Body of pancreas (tissue), 4 donors: ENCODE data around the gene FIG4. TPM values are rescaled to one million over a fixed set of nuclear protein-coding genes. Genes with fewer than 3 reads are reported as not detected.

ENCODE experiments used
- ATAC-seq: fragments of 150-250 bp; one replicate; pipeline ENCODE4 v1.9.1; 2016
- DNase-seq, 4 donors: peaks; one replicate each; pipeline ENCODE4 v3.0.0-alpha.2; 2019
- H3K27ac ChIP-seq, 4 donors: fragments of 200-600 bp; sonication (generic); 1 replicate in 3 of 4; 2 replicates in 1 of 4; pipeline versions ENCODE4 v1.5.1 to v1.6.1; 2016 to 2019; ENCODE audit warnings: mild to moderate bottlenecking in 1 of 4, mixed read lengths in 1 of 4, moderate library complexity in 1 of 4
- H3K27me3 ChIP-seq, 2 donors: fragments of 200-600 bp; sonication (generic); one replicate each; pipeline ENCODE4 v1.6.0; 2016; ENCODE audit warnings: mild to moderate bottlenecking in 1 of 2
- H3K36me3 ChIP-seq, 2 donors: fragments of 200-600 bp; sonication (generic); replicated peaks in 1 of 2; 2 replicates each; pipeline ENCODE4 v1.5.1; 2016; ENCODE audit warnings: low read depth in 2 of 2; ENCODE audit not compliant: insufficient read depth in 1 of 2
- H3K4me1 ChIP-seq: fragments of 200-600 bp; sonication (generic); one replicate; pipeline ENCODE4 v1.6.0; 2016
- H3K4me3 ChIP-seq, 2 donors: fragments of 200-600 bp; sonication (generic); 1 replicate in 1 of 2; 2 replicates in 1 of 2; pipeline ENCODE4 v1.5.1; 2016 to 2019
- H3K9me3 ChIP-seq, 3 donors: fragments of 200-600 bp; sonication (generic); 1 replicate in 2 of 3; 2 replicates in 1 of 3; pipeline ENCODE4 v1.5.1; 2016
- POLR2A ChIP-seq, 3 donors: fragments of 450-650 bp; IDR thresholded peaks; one replicate each; pipeline ENCODE4 v1.6.1; 2016; ENCODE audit warnings: antibody characterized with exemption in 3 of 3, mild to moderate bottlenecking in 2 of 3
- WGBS, 2 donors: methylation state at CpG; one replicate each; pipeline ENCODE4 v1.1.5; 2017; 5-methylcytosine and 5-hydroxymethylcytosine counted together
- intact Hi-C: fragments of 100-400 bp; cut with DNase I; formaldehyde crosslinking; loops from one replicate; pipeline ENCODE4 v1.15.1; 2023
- total RNA-seq, 2 donors: library from RNA; depleted of rRNA; stranded (reverse); fragments of >200 nt; gene quantifications; one replicate each; pipeline ENCODE4 v1.1.0, GENCODE V29; 2016
- TF ChIP-seq, protein P1 (sequence below), 7 experiments: fragments of 450-650 bp in 4 of 7; fragments of 200-600 bp in 3 of 7; sonication (generic) in 3 of 7; IDR thresholded peaks; one replicate each; pipeline ENCODE4 v1.5.1; 2016 to 2019; ENCODE audit warnings: antibody characterized with exemption in 7 of 7

Gene FIG4
- total RNA-seq, 2 donors from 2014 or later, result 9.3 to 24.7 TPM

- Histone ChIP-seq H3K27me3 (no peaks in the 10 kb centered on the region), H3K4me1 (peaks cover 17% of the 10 kb centered on the region), H3K36me3 (peaks cover 0 to 3% of the 10 kb centered on the region in 2 donors), H3K9me3 (no peaks in the 10 kb centered on the region), H3K27ac (no peak overlapping the region), H3K4me3 (no peak overlapping the region)
- WGBS, 2 donors, result 79 to 95% methylated on average over 1 of the region's 1 CpG
- no peak for DNase-seq
- intact Hi-C loops, result no loop called here
- no peak for ATAC-seq
- TF ChIP-seq, protein P1, sequence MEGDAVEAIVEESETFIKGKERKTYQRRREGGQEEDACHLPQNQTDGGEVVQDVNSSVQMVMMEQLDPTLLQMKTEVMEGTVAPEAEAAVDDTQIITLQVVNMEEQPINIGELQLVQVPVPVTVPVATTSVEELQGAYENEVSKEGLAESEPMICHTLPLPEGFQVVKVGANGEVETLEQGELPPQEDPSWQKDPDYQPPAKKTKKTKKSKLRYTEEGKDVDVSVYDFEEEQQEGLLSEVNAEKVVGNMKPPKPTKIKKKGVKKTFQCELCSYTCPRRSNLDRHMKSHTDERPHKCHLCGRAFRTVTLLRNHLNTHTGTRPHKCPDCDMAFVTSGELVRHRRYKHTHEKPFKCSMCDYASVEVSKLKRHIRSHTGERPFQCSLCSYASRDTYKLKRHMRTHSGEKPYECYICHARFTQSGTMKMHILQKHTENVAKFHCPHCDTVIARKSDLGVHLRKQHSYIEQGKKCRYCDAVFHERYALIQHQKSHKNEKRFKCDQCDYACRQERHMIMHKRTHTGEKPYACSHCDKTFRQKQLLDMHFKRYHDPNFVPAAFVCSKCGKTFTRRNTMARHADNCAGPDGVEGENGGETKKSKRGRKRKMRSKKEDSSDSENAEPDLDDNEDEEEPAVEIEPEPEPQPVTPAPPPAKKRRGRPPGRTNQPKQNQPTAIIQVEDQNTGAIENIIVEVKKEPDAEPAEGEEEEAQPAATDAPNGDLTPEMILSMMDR (IDR thresholded peaks at IDR 0.05), result no peak
- TF ChIP-seq POLR2A (IDR thresholded peaks at IDR 0.05), result no peak
These were observed 45.4 kb downstream of the FIG4 start for GRCh38 chr6:109736273-109737025.

DNA sequence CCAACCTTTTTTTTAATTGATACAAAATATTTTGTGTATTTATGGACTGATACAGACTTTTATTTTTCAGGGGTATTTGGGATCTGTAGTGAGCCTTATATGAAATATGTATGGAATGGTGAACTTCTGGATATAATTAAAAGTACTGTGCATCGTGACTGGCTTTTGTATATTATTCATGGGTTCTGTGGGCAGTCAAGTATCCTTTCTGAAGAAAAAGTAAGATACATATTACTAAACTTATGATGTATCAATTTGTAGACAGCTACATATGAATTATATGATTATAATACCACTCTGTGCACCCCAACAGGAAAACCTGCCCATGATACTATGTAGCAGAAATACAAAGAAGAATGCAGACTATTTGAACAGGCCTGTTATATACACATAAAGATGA is 47.2 kb downstream of the FIG4 start:
- intact Hi-C loops, result no loop called here
- 89 to 97% methylated on average over 1 of the region's 1 CpG for WGBS, 2 donors
- DNase-seq (no peak), ATAC-seq (no peak)
- no peaks in the 10 kb centered on the region for H3K27me3 ChIP-seq
- H3K4me1 ChIP-seq, result peaks cover 17% of the 10 kb centered on the region
- peaks cover 0 to 3% of the 10 kb centered on the region in 2 donors for H3K36me3 ChIP-seq
- H3K27ac ChIP-seq, result peak overlapping the region in 2 of 4 donors; percentile 13 to 21
- H3K9me3 ChIP-seq, result no peaks in the 10 kb centered on the region
- TF ChIP-seq, protein P1 (IDR thresholded peaks at IDR 0.05), result no peak
- TF ChIP-seq POLR2A (IDR thresholded peaks at IDR 0.05), result no peak
- H3K4me3 ChIP-seq, result no peak overlapping the region

GRCh38 chr6:109738667-109739066 is 47.6 kb downstream of the FIG4 start:
- Histone ChIP-seq H3K4me1 (peaks cover 17% of the 10 kb centered on the region), H3K27me3 (no peaks in the 10 kb centered on the region), H3K36me3 (peaks cover 0 to 5% of the 10 kb centered on the region in 2 donors), H3K27ac (peak overlapping the region in 2 of 4 donors; percentile 13 to 21), H3K4me3 (no peak overlapping the region), H3K9me3 (no peaks in the 10 kb centered on the region)
- 43 to 44% methylated on average over 2 of the region's 2 CpGs for WGBS, 2 donors
- intact Hi-C loops, result no loop called here
- no peak for TF ChIP-seq POLR2A (IDR thresholded peaks at IDR 0.05)
- TF ChIP-seq, protein P1 (IDR thresholded peaks at IDR 0.05), result no peak
- ATAC-seq, result peak; percentile 47
- peak in 3 of 4 donors; percentile 18 to 43 (median 20) for DNase-seq

- WGBS, 2 donors, result 43 to 47% methylated on average over 3 of the region's 3 CpGs
- intact Hi-C loops, result no loop called here
- DNase-seq (peak; percentile 6 to 62 (median 16)), ATAC-seq (no peak)
- H3K4me1 ChIP-seq, result peaks cover 17% of the 10 kb centered on the region
- H3K9me3 ChIP-seq, result no peaks in the 10 kb centered on the region
- H3K36me3 ChIP-seq, result peaks cover 0 to 5% of the 10 kb centered on the region in 2 donors
- no peaks in the 10 kb centered on the region for H3K27me3 ChIP-seq
- no peak for TF ChIP-seq POLR2A (IDR thresholded peaks at IDR 0.05)
- TF ChIP-seq, protein P1 (IDR thresholded peaks at IDR 0.05), result no peak
- H3K27ac ChIP-seq, result no peak overlapping the region
- H3K4me3 ChIP-seq, result no peak overlapping the region
These were observed 48.6 kb downstream of the FIG4 start for GRCh38 chr6:109739686-109740085.

DNA sequence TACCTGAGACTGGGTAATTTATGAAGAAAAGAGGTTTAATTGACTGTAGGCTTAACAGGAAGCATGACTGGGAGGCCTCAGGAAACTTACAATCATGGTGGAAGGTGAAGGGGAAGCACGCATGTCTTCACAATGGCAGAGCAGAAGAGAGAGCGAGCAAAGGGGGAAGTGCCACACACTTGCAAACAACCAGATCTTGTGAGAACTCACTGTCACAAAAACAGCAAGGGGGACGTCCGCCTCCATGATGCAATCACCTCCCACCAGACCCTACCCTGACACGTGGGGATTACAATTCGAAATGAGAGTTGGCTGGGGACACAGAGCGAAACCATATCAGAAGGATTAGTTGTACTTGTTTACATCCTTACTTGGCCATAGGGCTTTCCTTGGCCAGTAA is 49.7 kb downstream of the FIG4 start:
- Histone ChIP-seq H3K36me3 (peaks cover 0 to 2% of the 10 kb centered on the region in 2 donors), H3K4me1 (peaks cover 17% of the 10 kb centered on the region), H3K27ac (no peak overlapping the region), H3K9me3 (no peaks in the 10 kb centered on the region), H3K4me3 (no peak overlapping the region), H3K27me3 (no peaks in the 10 kb centered on the region)
- no peak for TF ChIP-seq POLR2A (IDR thresholded peaks at IDR 0.05)
- TF ChIP-seq, protein P1 (IDR thresholded peaks at IDR 0.05), result no peak
- 74 to 88% methylated on average over 7 of the region's 7 CpGs for WGBS, 2 donors
- DNase-seq (peak in 1 of 4 donors; percentile 12), ATAC-seq (no peak)
- intact Hi-C loops, result no loop called here
